Keratinocyte (primary cell): ENCODE data around the gene DRD5. TPM values are rescaled to one million over a fixed set of nuclear protein-coding genes. Genes with fewer than 3 reads are reported as not detected.
"Not testable (repeated sequence)": the region's sequence is repeated elsewhere in the genome, so short reads cannot be mapped to it uniquely, and the experiment has no call there.

Source experiments
- DNase-seq: peaks from one replicate; pipeline ENCODE4 v3.0.0-alpha.2; 2011; ENCODE audit warnings: low read depth, missing footprints, low spot score
- FAIRE-seq: peaks from 2 replicates; lab custom pipeline; 2011; peaks lifted over from hg19 to GRCh38; lab: Jason Lieb, UNC
- H2AFZ ChIP-seq: 2 replicates; pipeline ENCODE4 v1.6.0; 2012; ENCODE audit warnings: low read length, control low read depth, inconsistent platforms; ENCODE audit not compliant: control insufficient read depth
- H3K27ac ChIP-seq: 2 replicates; pipeline ENCODE4 v1.5.1; 2011; ENCODE audit warnings: low read length; ENCODE audit not compliant: control insufficient read depth, insufficient read depth
- H3K27me3 ChIP-seq: 3 replicates; pipeline ENCODE4 v1.6.0; 2011; ENCODE audit warnings: low read length; ENCODE audit not compliant: control insufficient read depth, insufficient read depth; ENCODE audit errors: extremely low read depth
- H3K36me3 ChIP-seq, 2 experiments: 2 replicates in 1 of 2; 3 replicates in 1 of 2; pipeline ENCODE4 v1.5.1; 2011; ENCODE audit warnings: low read length in 2 of 2, mild to moderate bottlenecking in 1 of 2; ENCODE audit not compliant: control insufficient read depth in 2 of 2, insufficient read depth in 2 of 2; ENCODE audit errors: extremely low read depth in 1 of 2
- H3K4me1 ChIP-seq: 3 replicates; pipeline ENCODE4 v1.5.1; 2011; ENCODE audit warnings: low read length; ENCODE audit not compliant: control insufficient read depth, insufficient read depth; ENCODE audit errors: extremely low read depth
- H3K4me2 ChIP-seq: 3 replicates; pipeline ENCODE4 v1.6.0; 2011; ENCODE audit warnings: low read depth, low read length; ENCODE audit not compliant: control insufficient read depth, insufficient read depth; ENCODE audit errors: extremely low read depth
- H3K4me3 ChIP-seq, 3 experiments: fragments of 200-600 bp in 1 of 3; sonication (generic) in 1 of 3; 2 replicates in 2 of 3; 3 replicates in 1 of 3; pipeline ENCODE4 v1.5.1; 2011 to 2016; ENCODE audit warnings: low read length in 3 of 3, mild to moderate bottlenecking in 3 of 3, control low read depth in 2 of 3, inconsistent platforms in 1 of 3, low read depth in 1 of 3, mixed read lengths in 1 of 3, mixed run types in 1 of 3, moderate library complexity in 1 of 3; ENCODE audit not compliant: control insufficient read depth in 2 of 3, insufficient read depth in 2 of 3; ENCODE audit errors: extremely low read depth in 1 of 3
- H3K79me2 ChIP-seq: 2 replicates; pipeline ENCODE4 v1.6.0; 2012; ENCODE audit warnings: low read length; ENCODE audit not compliant: control insufficient read depth, insufficient read depth
- H3K9ac ChIP-seq: 3 replicates; pipeline ENCODE4 v1.6.0; 2011; ENCODE audit warnings: low read length; ENCODE audit not compliant: control insufficient read depth, insufficient read depth; ENCODE audit errors: extremely low read depth
- H3K9me1 ChIP-seq: 3 replicates; pipeline ENCODE4 v1.6.0; 2011; ENCODE audit warnings: low read length; ENCODE audit not compliant: control insufficient read depth, insufficient read depth; ENCODE audit errors: extremely low read depth
- H3K9me3 ChIP-seq: 2 replicates; pipeline ENCODE4 v1.5.1; 2012; ENCODE audit warnings: low read depth, low read length; ENCODE audit not compliant: control insufficient read depth
- H4K20me1 ChIP-seq: 3 replicates; pipeline ENCODE4 v1.6.0; 2011; ENCODE audit warnings: low read length; ENCODE audit not compliant: control insufficient read depth, insufficient read depth; ENCODE audit errors: extremely low read depth
- EZH2 ChIP-seq: IDR thresholded peaks from one replicate; pipeline ENCODE4 v1.6.1; 2012; ENCODE audit warnings: inconsistent platforms, mild to moderate bottlenecking, low read length, moderate library complexity
- dilution Hi-C: fragments of 300-500 bp; cut with MboI; formaldehyde crosslinking; loops from one replicate; pipeline ENCODE4 v1.7.0; 2020; ENCODE audit warnings: low sequenced_read_pairs; ENCODE audit not compliant: extremely low pct_ligation_motif_present
- polyA plus RNA-seq, 5 experiments: library from polyadenylated mRNA; depleted of rRNA in 3 of 5; stranded (reverse) in 3 of 5; stranded (forward) in 1 of 5; unstranded in 1 of 5; fragments of >200 nt; gene quantifications; 1 replicate in 1 of 5; 2 replicates in 3 of 5; 3 replicates in 1 of 5; pipeline versions ENCODE4 v1.2.1 to v1.2.3, GENCODE V29; 2011 to 2012; ENCODE audit warnings: missing spikeins in 2 of 5, low read depth in 1 of 5, low replicate concordance in 1 of 5
- TF ChIP-seq, protein P1 (sequence below), 3 experiments: IDR thresholded peaks in 1 of 3; conservative IDR thresholded peaks in 1 of 3; optimal IDR thresholded peaks in 1 of 3; 2 replicates in 2 of 3; 3 replicates in 1 of 3; pipeline versions ENCODE3 to v1.5.1; 2011; ENCODE audit warnings: low read length in 3 of 3, mild to moderate bottlenecking in 3 of 3, moderate library complexity in 2 of 3, control low read depth in 1 of 3, inconsistent platforms in 1 of 3; ENCODE audit not compliant: insufficient read depth in 2 of 3; ENCODE audit errors: extremely low read depth in 1 of 3

DRD5 gene
- polyA plus RNA-seq, 1 donor (not counting 4 experiments of a cell fraction or from before 2014, with no cell fraction given) = not detected

DNA sequence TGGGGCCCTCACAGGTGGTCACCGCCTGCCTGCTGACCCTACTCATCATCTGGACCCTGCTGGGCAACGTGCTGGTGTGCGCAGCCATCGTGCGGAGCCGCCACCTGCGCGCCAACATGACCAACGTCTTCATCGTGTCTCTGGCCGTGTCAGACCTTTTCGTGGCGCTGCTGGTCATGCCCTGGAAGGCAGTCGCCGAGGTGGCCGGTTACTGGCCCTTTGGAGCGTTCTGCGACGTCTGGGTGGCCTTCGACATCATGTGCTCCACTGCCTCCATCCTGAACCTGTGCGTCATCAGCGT lies 652 bp downstream of the DRD5 start:
- Histone ChIP-seq H3K79me2 (no peaks in the 10 kb centered on the region), H3K4me2 (no peak overlapping the region), H3K9ac (no peak overlapping the region), H3K4me1 (no peaks in the 10 kb centered on the region), H3K4me3 (no peak overlapping the region), H2AFZ (no peak overlapping the region), H3K27ac (no peak overlapping the region), H3K9me1 (no peaks in the 10 kb centered on the region), H3K36me3 (no peaks in the 10 kb centered on the region), H4K20me1 (no peaks in the 10 kb centered on the region), H3K9me3 (no peaks in the 10 kb centered on the region), H3K27me3 (peaks cover 33% of the 10 kb centered on the region)
- dilution Hi-C loops = no loop called here
- FAIRE-seq (no peak), DNase-seq (no peak)
- TF ChIP-seq, protein P1, sequence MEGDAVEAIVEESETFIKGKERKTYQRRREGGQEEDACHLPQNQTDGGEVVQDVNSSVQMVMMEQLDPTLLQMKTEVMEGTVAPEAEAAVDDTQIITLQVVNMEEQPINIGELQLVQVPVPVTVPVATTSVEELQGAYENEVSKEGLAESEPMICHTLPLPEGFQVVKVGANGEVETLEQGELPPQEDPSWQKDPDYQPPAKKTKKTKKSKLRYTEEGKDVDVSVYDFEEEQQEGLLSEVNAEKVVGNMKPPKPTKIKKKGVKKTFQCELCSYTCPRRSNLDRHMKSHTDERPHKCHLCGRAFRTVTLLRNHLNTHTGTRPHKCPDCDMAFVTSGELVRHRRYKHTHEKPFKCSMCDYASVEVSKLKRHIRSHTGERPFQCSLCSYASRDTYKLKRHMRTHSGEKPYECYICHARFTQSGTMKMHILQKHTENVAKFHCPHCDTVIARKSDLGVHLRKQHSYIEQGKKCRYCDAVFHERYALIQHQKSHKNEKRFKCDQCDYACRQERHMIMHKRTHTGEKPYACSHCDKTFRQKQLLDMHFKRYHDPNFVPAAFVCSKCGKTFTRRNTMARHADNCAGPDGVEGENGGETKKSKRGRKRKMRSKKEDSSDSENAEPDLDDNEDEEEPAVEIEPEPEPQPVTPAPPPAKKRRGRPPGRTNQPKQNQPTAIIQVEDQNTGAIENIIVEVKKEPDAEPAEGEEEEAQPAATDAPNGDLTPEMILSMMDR (optimal IDR thresholded peaks at IDR 0.05 in 1 of 3, IDR thresholded peaks at IDR 0.05 in 1 of 3, conservative IDR thresholded peaks at IDR 0.05 in 1 of 3; ENCODE audit: extremely low read depth in 1 of 3, insufficient read depth in 2 of 3, low read length in 3 of 3) = no peak
- TF ChIP-seq EZH2 = no peak

DNA sequence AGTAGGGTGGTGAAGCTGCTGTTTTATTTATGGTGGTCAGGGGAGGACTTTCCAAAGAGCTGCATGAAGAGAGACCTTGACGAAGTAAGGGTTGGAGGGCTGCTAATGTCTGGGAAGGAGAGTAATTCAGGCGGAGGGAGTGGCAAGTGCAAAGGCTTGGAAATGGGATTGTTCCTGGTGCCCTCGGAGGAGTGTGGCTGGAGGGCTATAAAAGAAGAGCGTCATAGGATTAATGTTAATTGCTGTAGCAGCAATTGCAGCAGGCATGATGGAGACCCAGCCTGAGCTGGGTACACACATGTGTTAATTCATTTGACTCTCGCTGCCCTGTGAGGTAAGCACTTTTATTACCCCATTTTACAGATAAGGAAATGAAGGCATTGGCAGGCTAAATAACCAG lies 4.5 kb downstream of the DRD5 start:
- H3K4me2 ChIP-seq, H3K4me3 ChIP-seq, DNase-seq, H3K27ac ChIP-seq, FAIRE-seq, H3K4me1 ChIP-seq, H3K79me2 ChIP-seq, H3K9ac ChIP-seq, H3K9me3 ChIP-seq, H4K20me1 ChIP-seq, dilution Hi-C loops, H3K36me3 ChIP-seq, H2AFZ ChIP-seq, H3K9me1 ChIP-seq: not testable (repeated sequence)
- peaks cover 21% of the 10 kb centered on the region for H3K27me3 ChIP-seq

DNA sequence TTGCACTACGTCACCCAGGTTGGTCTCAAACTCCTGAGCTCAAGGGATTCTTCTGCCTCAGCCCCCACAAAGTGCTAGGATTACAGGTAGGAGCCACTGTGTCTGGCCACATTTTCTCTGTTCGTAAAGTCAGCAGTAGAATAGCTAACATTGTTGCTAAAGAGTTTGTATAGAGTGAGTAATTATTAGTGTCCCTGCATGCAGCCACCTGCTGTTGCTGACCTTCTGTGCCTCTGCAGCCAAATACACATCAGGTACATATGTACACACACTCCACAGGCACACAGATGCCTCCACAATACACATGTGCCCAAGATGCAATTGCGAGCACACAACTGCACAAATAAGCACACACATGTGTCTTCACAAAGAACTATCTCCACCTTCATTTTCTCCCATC lies 10.9 kb downstream of the DRD5 start:
- no peak for FAIRE-seq
- H3K4me1 ChIP-seq = peaks cover 2% of the 10 kb centered on the region

DNA sequence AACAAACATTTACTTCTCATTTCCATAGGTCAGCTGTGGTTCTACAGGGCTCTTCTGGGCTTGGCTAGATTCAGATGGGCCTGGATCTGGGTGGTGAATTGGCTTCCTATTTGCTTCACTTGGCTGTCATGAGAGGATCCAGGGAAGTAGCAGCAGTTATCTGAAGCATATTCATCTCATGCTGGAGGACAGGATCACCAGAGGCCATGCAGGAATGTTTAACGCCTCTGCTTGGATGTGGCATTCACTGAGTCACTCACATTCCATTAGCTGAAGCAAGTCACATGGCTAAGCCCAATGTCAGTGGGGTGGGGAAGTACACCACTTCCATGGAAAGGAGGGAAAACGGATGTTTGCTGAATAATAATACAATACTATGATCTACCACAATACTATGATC lies 15.2 kb downstream of the DRD5 start:
- H3K27ac ChIP-seq, dilution Hi-C loops, H4K20me1 ChIP-seq, DNase-seq, H3K4me2 ChIP-seq, FAIRE-seq, H3K9me3 ChIP-seq, H2AFZ ChIP-seq, H3K4me1 ChIP-seq, H3K27me3 ChIP-seq, H3K4me3 ChIP-seq, H3K79me2 ChIP-seq, H3K9ac ChIP-seq, H3K9me1 ChIP-seq, H3K36me3 ChIP-seq: not testable (repeated sequence)

More for the DNA sequence above, 10.9 kb downstream of the DRD5 start:
- Histone ChIP-seq H3K79me2 (no peaks in the 10 kb centered on the region), H3K27me3 (no peaks in the 10 kb centered on the region), H3K9me3 (no peaks in the 10 kb centered on the region), H3K36me3 (no peaks in the 10 kb centered on the region), H3K9ac (no peak overlapping the region), H2AFZ (no peak overlapping the region), H3K4me3 (no peak overlapping the region), H4K20me1 (no peaks in the 10 kb centered on the region), H3K9me1 (peaks cover 2% of the 10 kb centered on the region), H3K4me2 (no peak overlapping the region), H3K27ac (no peak overlapping the region)
- DNase-seq = no peak
- dilution Hi-C loops = no loop called here
- TF ChIP-seq, protein P1 (optimal IDR thresholded peaks at IDR 0.05 in 1 of 3, IDR thresholded peaks at IDR 0.05 in 1 of 3, conservative IDR thresholded peaks at IDR 0.05 in 1 of 3; ENCODE audit: extremely low read depth in 1 of 3, insufficient read depth in 2 of 3, low read length in 3 of 3) = no peak
- TF ChIP-seq EZH2 = no peak
